ENCODE data around the gene UBALD1. TPM values are rescaled to one million over a fixed set of nuclear protein-coding genes. Genes with fewer than 3 reads are reported as not detected.

The UBALD1 gene
- total and polyA plus RNA-seq, 2 donors (not counting 3 experiments of a cell fraction or from before 2014, with no cell fraction given), result 24.8 to 41.6 TPM

GRCh38 chr16:4615384-4616046, 827 bp upstream of the UBALD1 start:
- peaks cover 21% of the 10 kb centered on the region for H3K4me1 ChIP-seq (ENCODE audit: control insufficient read depth, extremely low read depth, insufficient read depth, low read length)
- H3K9ac ChIP-seq (replicated peaks; ENCODE audit: extremely low read depth, insufficient read depth, low read length), result peak overlapping the region; percentile 41
- TF ChIP-seq GATA2 (IDR thresholded peaks at IDR 0.05; ENCODE audit: insufficient read depth, insufficient read length, low read depth, low read length) (no peak), CTCF (IDR thresholded peaks at IDR 0.05; ENCODE audit: extremely low read depth in 1 of 2, insufficient read depth in 1 of 2, low read depth in 1 of 2, low read length in 2 of 2) (no peak), FOS (IDR thresholded peaks at IDR 0.05; ENCODE audit: borderline replicate concordance, insufficient read depth, low read length) (no peak), MAX (IDR thresholded peaks at IDR 0.05; ENCODE audit: insufficient read depth, insufficient read length) (no peak), POLR2AphosphoS5 (IDR thresholded peaks at IDR 0.05; ENCODE audit: insufficient read depth, low read depth, low read length) (no peak), MYC (IDR thresholded peaks at IDR 0.05; ENCODE audit: low read depth, low read length) (no peak), JUN (IDR thresholded peaks at IDR 0.05; ENCODE audit: borderline replicate concordance, insufficient read depth, insufficient read length, low read depth) (no peak), POLR2A (IDR thresholded peaks at IDR 0.05; ENCODE audit: low read depth, low read length) (no peak), EZH2 (IDR thresholded peaks at IDR 0.05; ENCODE audit: borderline replicate concordance, low read depth, low read length, severe bottlenecking) (no peak)
- intact Hi-C loops (cut with micrococcal nuclease) (loop anchor here (1.0 to 2.0 kb wide), 3 partner anchors 9 to 233 kb away; partner anchors contain the start of genes ANKS3, DNAAF8 and MGRN1), dilution Hi-C loops (cut with MboI; ENCODE audit: extremely low pct_ligation_motif_present, low sequenced_read_pairs) (no loop called here)
- H3K9me3 ChIP-seq (replicated peaks; ENCODE audit: control insufficient read depth, insufficient read depth, low read length), result no peaks in the 10 kb centered on the region
- no peaks in the 10 kb centered on the region for H4K20me1 ChIP-seq (replicated peaks; ENCODE audit: control insufficient read depth, extremely low read depth, insufficient read depth, low read length)
- no TSS peak for BruUV-seq (replicated peaks)
- no peaks in the 10 kb centered on the region for H3K9me1 ChIP-seq (replicated peaks; ENCODE audit: control insufficient read depth, extremely low read depth, insufficient read depth, low read length)
- DNase-seq (ENCODE audit: low read depth, low spot score), result no peak
- peaks cover 19% of the 10 kb centered on the region for H3K79me2 ChIP-seq (ENCODE audit: control insufficient read depth, insufficient read depth, low read length)
- POLR2A ChIA-PET, result interaction anchor here (0.6 to 1.8 kb wide), 3 partner anchors 9 to 119 kb away, joined by 3 to 10 read pairs (median 8); partner anchors contain the start of genes ANKS3, DNAAF8 and MGRN1
- no peaks in the 10 kb centered on the region for H3K36me3 ChIP-seq (ENCODE audit: control insufficient read depth in 2 of 2, extremely low read depth in 1 of 2, insufficient read depth in 2 of 2, low read length in 2 of 2)
- H3K4me3 ChIP-seq (replicated peaks in 1 of 3; ENCODE audit: insufficient read depth in 1 of 3, low read depth in 1 of 3, low read length in 3 of 3), result peak overlapping the region in 1 of 3 experiments; percentile 12
- H2AFZ ChIP-seq (ENCODE audit: low read depth, low read length), result peak overlapping the region; percentile 97
- CTCF ChIA-PET, result interaction anchor here (0.7 to 1.4 kb wide), 4 partner anchors 9 to 97 kb away, joined by 3 to 16 read pairs (median 4); partner anchors contain the start of gene MGRN1
- peak overlapping the region; percentile 63 for H3K4me2 ChIP-seq (ENCODE audit: insufficient read depth, low read length)
- H3K27ac ChIP-seq (ENCODE audit: insufficient read depth, low read depth, low read length), result peak overlapping the region; percentile 79
- H3K27me3 ChIP-seq (ENCODE audit: control insufficient read depth in 2 of 2, insufficient read depth in 2 of 2, low read length in 2 of 2), result no peaks in the 10 kb centered on the region
- FAIRE-seq, result no peak
